ENCODE results near the gene OCSTAMP.

Gene OCSTAMP

DNA sequence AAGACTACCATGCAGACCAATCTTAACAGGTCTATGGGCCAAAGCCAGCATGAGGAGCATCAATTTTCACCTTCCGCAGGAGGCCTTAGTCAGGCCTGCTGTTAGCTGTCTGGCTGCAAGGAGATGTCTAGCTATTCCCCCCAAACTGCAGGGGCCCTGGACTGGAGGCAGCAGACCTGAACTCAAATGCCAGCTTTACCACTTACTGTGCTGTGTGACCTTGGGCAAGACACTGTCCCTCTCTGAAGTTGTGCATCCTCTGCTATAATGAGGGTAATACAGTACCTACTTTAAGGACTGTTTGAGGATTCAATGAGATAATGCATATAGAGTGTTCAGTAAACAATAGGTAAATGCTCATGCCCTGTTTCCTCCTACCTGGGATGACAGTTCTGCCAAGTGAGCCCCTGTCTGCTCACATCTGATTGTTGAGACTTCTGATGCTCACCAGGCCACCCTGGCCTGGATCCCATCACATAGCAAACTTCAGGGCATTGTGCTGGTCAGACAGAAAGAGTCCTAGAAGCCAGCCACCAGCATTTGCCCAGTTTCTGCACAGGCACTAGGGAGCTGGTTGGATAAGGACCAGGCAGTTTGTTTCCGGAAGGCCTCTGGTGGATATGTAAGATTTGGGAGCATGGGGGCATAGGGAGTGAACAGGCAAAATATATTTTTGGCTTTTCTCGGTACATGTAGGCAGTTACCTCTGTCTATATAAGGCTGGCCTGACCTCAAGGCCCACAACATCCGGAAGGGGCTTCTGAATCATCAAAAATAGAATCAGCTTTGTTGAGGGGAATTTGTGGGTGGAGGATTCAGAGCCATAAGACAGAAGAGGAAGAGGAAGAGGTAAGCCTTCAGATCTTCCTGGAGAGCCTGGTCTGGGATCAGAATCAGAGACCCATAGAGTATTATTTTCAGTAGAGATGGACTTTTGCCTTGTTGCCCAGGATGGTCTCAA lies 2.3 kb upstream of the OCSTAMP start:
- DNase-seq, result no peak

DNA sequence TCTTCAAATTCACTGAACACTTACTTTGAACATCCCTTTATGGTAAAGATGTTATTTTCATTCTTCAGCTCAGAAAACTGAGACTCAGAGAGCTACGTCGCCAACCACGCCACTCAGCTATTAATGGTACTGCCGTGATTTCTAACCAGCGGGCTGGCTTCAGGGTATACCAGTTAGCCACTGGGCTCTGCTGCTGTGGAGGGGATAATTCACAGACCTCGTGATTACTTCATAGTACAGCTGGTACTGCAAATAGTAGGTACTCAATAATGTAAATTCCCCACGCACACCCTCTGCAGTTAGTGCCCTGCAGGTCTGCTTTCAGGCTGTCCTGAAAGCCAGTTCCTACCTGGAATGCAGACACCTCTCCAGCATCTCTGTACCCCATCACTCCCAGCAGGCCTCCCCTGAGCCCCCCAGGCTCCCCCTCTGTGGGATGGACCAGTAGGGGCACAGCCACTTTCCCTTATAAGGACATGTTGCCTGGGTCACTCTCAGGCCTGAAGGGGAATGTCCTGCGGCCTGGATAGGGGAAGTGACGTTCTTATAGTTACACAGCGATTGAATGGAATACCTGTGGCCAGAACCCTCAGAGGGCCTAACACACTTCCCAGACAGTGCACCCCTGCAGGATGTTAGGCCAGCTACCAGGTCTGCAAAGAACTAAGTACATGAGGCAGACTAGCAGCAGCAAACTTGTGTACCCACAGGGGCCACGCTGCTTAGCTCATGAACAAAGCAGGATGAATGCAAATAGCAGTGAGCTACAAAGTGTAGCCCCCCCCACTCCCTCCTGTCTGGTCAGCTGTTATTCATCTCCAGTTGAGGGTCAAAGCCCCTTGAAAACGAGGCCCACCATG lies 1.3 kb upstream of the OCSTAMP start:
- DNase-seq, result no peak

DNA sequence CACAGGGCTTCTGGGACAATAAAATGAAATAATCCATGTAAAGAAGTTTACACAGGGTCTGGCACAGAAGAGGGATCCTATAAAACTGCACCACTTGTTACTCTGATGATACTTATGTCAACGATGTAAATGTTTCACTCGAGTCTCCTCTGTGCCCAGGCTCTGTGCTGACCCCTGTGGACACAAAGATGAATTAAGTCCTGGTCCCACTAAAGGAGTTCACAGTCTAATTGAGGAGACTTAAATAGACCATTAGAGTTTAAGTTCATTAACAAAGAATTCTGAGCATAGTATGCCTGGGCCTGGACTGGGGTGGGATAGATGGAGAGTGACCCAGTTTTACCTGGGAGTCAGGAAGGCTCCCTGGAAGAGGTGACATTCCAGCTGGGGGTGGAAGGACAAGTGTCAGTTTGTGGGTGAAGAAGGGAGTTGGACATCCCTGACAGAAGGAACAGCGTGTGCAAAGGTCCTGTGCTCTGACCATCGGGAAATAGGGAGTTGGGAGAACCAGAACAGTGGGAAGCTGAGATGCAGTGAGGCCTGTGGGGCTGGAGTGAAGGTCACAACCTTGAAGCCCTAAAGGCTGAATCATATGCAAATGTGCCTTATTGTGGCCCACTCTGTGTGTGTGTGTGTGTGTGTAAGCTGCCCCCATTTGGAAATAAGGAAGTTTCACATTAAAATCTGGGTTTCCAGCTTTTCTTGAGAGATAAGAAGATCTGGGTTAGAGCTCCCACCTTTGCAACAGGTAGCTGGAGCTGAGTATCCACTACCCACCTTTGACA lies 1.1 kb downstream of the OCSTAMP start:
- DNase-seq, result no peak

DNA sequence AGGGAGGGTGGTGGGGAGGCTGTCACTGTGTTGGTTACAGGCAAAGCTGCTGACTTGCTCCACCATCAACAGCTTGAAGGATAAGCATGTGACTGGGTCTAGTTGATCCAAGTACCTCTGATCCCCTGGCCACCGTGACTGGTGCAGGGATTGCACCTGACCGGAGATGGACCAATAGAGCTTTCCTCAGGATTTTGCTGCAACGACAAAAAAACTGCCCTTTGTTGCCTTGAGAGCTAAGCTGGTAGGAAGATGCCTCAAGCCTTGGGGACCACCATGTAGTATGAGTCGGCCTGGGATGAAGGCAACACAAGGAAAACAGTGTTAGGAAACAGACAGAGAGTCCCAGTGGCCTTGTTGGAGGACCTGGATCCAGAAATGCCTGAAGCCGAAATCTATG lies 1.8 kb downstream of the OCSTAMP start:
- DNase-seq, result no peak

DNA sequence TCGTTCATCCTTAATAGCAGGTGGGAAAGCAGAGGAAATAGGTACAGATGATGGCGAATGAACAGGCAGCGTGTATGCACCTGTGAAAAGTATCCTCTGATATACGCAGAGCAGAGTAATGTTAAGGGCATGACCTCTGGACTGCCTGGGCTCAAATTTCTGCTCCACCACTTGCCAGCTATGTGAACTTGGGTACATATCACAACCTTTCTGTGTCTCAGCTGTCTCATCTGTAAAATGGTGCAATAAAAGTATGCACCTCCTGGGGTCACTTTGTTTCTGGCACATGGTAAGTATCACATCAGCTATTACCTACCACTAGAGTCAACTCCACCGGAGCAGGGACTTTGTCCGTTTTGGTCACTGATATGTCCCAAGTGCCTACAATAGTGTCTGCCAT lies 2.5 kb downstream of the OCSTAMP start:
- DNase-seq, result no peak

DNA sequence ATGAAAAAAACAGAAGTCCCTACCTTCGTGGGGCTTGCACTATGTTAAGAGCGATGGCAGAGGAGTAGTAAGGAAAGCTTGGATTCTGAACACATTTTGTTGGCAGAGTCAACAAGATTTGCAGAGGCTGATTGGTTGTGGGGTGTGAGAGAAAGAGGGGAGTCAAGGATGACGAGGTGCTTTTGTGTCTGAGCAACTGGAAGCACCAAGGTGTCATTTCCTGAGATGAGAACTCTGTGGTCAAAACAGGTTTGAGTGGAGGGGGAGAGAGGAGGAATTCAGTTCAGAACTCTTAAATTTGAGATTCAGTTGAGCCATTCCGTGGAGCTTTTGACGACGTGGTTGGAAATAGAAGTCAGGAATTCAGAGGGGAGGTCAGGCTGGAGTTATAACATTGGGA lies 3.5 kb downstream of the OCSTAMP start:
- DNase-seq, result no peak

DNA sequence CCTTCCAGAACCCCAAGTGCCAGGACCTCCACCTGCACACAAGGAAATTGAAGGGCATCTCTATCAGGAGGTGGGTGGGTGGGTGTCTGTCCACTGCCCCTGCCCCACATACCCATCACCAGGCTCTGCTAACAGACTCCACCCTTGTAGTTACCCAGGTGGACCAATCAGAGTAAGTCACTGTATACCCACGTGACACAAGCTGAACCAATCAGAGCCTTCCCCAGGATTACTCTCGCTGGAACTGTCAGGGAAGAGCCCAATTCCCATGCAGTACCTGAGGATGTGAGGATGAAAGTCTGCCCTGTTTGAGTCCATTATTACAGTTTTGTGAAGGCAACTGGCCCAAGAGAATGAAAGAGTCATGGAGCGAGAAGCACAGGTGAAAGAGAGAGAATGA lies 4.2 kb downstream of the OCSTAMP start:
- DNase-seq, result no peak

DNA sequence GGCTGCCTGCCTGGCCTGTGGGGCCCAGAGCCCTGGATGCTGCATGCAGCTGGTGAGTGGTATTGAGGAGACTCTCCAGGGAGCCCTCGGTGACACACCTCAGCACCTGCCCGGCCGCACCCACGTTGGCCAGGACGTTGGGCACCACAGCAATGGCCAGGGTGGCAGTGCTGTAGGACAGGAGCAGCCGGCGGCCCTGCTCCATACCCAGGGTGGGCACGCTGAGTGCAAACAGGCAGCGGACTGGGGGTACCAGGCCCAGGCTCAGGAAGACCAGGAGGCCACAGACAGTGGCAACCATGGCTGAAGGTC lies 4.7 kb downstream of the OCSTAMP start:
- no peak for DNase-seq

DNA sequence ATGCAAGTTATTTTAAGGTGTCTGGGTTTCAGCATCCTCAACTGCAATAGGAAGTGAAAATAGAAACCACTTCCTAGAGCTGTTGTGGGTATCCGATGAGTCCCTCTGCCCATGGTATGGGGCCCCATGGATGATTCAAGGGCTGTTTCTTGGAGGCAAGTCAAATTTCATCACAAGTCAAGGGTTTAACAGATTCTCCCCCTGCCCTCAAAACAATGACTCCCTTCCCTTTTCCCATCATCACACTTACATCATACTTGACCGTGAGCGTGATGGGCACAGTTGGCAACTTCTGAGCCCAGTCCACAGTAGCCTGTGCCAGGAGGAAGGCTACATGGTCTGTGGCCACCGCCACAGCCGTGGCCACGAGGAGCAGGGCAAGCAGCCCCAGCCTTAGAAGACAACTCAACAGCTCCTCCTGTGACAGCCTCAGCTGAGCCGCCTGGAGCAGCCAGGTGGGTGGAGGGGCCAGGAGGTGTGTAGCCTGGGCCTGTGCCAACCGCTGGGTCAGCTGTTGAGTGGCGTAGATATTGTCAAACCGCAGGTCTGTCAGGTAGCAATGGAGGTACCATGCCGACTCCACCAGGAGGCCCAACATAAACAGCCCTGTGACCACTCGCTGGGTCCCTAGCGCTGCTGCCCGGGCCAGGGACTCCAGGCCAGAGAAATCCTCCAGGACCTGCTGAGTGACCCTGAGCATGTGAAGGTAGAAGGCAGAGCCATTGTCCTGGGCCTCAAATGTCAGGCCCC lies 5.2 kb downstream of the OCSTAMP start:
- DNase-seq, result no peak

DNA sequence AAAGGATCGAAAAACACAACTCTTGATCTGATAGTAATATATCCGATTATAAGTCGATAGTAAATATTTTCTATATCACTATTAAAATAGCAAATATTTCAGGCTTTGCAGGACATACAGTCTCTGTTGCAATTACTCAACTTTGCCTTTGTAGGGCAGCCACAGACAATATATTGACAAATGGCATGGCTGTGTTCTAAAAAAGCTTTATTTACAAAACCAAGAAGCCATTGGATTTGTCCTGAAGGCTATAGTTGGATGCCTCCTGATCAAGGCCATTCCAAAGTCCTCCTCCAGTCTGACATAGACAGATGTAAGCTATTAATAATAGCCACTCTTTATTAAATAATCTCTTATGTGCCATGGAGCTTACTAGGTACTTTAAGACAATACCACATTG lies 5.9 kb downstream of the OCSTAMP start:
- DNase-seq, result no peak

DNA sequence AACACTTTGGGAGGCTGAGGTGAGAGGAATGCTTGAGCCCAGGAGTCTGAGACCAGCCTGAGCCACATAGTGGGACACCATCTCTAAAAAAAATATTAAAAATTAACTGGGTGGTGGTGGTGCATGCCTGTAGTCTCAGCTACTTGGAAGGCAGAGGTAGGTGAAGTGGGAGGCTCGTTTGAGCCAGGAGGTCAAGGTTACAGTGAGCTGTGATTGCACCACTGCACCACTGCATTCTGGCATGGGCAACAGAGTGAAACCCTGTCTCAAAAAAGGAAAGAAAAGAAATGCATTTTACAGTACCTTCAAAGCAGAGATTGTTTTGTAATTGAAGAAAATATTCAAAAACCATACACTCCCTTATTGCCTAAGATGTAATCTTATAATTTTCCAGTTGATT lies 6.5 kb downstream of the OCSTAMP start:
- no peak for DNase-seq

DNA sequence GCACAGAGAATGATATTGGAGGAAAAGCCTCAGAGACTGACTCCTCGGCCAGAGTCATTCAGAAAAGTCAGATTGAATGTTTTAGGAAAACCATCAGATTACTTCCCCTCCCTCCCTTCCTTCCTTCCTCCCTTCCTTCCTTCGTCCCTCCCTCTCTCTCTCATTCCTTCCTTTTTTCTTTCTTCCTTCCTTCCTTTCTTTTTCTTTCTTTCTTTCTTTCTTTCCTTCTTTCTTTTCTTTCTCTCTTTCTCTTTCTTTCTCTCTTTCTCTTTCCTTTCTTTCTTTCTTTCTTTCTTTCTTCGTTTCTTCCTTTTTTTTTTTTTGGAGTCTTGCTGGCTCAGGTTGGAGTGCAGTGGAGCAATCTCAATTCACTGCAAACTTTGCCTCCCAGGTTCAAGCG lies 7.4 kb downstream of the OCSTAMP start:
- no peak for DNase-seq

DNA sequence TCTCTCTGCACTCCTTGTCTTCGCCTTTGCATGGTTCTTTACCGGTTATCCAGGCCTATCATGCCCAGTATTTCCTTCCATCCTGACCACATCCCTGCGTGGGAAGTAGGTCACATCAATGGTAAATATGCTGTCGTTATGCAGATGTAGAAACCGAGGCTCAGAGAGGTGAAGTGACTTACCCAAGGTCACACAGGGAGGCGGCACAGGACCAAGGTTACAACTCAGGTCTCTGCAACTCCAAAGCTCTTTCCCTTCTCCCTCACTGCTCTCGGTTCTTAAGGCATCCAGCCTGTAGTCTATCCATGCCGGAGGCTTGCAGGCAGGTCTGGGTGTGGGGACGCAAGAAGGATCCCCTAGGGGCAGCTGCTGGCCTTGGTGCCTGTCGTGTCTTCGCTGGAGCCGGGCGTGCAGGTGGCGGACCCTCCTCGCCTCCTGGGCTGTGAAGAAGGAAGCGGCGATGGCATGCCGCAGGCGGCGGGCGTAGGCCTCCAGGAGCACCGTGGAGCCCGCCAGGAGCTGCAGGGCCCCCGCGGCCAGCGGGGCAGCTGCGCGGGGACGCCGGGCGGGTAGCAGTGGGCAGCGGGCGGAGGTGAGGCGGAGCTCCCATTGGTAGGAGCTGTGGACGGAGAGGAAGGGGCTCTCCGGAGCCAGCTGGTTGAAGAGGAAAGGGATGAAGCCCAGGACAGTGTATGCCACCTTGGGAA lies 9.1 kb downstream of the OCSTAMP start:
- DNase-seq, result no peak

DNA sequence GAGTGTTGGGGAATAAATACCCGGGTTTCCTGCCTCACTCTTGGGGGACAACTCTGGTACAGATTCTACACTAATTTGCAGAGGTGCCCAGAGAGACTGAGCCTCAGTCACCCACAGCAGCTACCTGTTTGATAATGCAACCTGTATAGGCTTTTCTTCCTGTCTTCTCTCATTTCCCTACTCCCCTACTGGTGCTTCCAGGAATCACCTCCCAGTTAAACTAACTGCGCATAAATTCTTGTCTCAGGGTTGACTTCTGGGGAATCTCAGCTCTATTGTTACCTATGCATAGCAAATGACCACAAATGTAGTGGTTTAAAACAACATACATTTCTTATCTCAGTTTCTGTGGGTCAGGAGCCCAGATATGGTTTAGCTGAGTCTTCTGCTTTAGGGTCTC lies 11.3 kb downstream of the OCSTAMP start:
- no peak for DNase-seq

DNA sequence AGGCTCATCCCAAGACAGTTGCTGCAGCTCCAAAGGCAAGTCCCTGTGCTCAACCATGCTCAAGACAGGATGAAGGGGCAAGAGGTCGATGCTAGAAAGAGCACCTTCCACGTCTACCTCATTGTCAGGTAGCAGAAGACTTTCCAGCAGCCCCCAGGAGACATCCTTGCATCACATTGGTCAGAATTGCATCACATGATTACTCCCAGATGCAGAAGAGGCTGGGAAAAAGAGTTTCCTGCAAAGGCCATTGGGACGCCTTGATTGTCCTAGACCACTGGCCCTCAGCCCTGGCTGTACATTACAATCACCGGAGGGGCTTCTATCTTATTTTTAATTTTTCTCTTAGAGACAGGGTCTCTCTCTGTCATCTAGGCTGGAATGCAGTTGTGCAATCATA lies 19.8 kb downstream of the OCSTAMP start:
- no peak for DNase-seq

DNA sequence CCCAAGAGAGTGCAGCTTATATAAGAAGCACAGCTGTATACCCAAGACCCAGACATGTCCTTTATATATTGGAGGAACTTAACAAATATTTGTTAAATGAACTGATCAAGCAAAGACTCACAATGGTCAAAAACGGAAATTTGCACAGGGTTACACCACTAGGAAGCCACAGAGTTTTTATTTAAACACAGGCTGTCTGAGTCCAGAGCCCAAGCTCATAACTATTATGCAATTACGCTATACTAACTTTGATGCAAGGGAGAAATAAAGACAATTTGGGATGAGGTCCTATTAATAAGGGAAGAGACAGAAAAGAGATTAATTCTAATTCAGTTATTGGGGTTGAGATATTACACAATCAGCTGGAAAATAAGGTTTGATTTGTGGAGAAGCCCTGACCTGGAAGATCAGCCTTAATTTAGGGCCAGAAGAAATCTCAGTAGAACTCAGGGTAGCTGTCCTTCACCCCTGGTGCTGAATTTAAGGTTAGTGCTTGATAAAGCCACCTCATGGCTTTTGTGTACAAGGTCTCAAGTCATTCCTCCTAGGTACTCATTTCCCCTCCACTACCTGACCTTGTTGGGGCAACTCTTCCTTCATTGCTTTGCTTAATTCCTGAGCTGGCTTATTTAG lies 26.6 kb downstream of the OCSTAMP start:
- DNase-seq, result no peak

DNA sequence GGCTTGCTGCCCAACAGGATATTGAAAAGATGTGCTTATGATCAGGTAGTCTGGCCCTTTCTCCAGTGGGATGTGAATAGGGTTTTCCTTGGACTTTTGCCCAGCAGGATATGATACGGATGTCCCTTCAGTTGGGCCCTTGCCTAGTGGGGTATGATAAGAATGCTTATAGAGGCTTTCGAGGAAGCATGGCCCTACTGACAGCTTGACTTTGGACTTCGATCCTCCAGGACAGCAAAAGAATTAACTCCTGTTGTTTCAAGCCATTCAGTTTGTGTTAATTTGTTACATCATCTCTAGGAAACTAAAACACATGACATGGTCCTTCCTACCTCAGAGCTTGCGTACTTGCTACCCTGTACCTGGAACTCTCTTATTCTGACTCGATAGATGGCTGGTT lies 27.3 kb downstream of the OCSTAMP start:
- no peak for DNase-seq

DNA sequence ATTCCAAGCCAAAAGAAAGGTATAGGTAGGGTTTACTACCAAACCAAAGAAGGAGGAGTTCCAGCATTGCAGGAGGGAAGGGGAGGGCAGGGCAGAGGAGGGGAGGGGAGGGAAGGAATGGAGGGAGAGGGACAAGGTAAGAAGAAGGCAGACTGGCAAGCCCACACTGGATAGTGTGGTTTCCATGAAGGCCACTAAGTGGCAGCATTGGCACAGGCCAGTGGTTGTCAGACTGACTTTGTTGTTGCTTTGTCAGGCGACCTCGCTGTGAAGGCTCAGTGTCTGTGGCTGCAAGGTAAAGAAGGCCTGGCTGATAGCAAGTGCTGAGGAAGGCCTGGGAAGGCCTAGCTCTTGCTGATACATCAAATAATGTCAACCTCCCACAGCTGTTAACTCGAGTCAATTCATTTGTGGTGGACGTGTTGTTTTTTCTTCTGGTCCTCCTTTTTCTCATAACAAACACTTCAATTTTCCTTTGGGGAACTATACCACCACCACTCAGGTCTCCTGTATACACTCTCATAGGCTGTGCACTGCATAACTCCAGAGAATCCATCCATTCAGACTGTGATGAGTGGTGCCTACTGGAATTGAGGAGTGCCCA lies 29.4 kb downstream of the OCSTAMP start:
- DNase-seq, result peak; percentile 9

DNA sequence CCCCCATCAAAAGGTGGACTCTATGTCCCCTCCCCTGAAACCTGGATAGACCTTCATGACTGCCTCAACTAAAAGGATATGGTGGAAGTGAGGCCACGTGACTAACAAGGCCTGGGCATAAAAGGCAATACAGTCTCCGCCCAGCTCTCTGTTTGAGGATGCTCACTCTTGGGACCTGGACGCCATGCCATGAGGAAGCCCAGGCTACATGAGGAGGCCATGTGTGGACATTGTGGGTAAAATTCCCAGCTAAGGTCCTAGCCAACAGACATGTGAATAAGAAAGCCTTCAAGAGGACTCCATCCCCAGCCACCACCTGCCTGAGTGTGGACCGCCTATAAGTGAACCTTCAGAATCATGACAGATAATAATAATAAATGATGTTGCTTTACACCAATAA lies 29.9 kb downstream of the OCSTAMP start:
- no peak for DNase-seq

DNA sequence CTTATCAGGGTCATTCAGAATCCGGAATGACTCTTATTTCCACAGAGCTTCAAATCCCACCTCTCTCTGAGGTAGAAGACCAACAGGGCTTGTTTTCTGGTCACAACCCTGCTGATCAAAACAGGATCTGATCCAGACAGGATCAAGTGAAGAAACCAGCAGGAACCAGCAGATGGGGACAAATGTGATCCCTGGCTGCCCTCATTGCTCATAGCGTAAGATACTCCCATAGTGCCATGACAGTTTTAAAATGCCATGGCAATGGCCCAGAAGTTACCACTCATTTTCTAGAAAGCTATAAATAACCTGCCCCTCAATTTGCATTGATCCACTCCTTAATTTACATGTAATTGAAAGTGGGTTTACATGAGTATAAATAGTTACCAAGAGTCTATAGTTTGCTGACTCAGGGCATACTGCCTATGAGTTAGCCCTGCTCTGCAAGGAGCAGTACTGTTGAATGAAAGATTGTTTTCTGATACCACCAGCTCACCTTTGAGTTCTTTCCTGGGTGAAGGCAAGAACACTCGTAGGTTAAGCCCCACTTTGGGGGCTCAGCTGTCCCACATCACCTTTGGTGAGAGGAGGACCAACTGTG lies 30.9 kb downstream of the OCSTAMP start:
- DNase-seq, result no peak

Data from amniotic stem cell (primary cell).